DMS 273 treated with DMSO at 0.1 percent for 48 hours (cell line): ENCODE measurements around the gene DNAH10.

ENCODE experiments used
- DNase-seq: peaks from one replicate; lab custom pipeline; 2025; lab: John Stamatoyannopoulos, UW

The DNAH10 gene

GRCh38 chr12:123846340-123846739, 84.2 kb downstream of the DNAH10 start:
- DNase-seq, result no peak

- no peak for DNase-seq
Observed at GRCh38 chr12:123847019-123847418, 84.9 kb downstream of the DNAH10 start.

GRCh38 chr12:123847876-123848275, 85.8 kb downstream of the DNAH10 start:
- no peak for DNase-seq

- DNase-seq, result no peak
Observed at GRCh38 chr12:123849517-123849916, 87.4 kb downstream of the DNAH10 start.

- DNase-seq, result no peak
Observed at GRCh38 chr12:123850246-123851134, 88.4 kb downstream of the DNAH10 start.

- no peak for DNase-seq
Observed at GRCh38 chr12:123853396-123854070, 91.4 kb downstream of the DNAH10 start.

- no peak for DNase-seq
Observed at GRCh38 chr12:123854232-123854631, 92.1 kb downstream of the DNAH10 start.

- DNase-seq, result no peak
Observed at GRCh38 chr12:123854918-123855317, 92.8 kb downstream of the DNAH10 start.

GRCh38 chr12:123856681-123857080, 94.6 kb downstream of the DNAH10 start:
- no peak for DNase-seq

- no peak for DNase-seq
Observed at GRCh38 chr12:123858176-123858575, 96.1 kb downstream of the DNAH10 start.

- no peak for DNase-seq
Observed at GRCh38 chr12:123859035-123859434, 96.9 kb downstream of the DNAH10 start.

- DNase-seq, result no peak
Observed at GRCh38 chr12:123860377-123860776, 98.3 kb downstream of the DNAH10 start.

- DNase-seq, result no peak
Observed at GRCh38 chr12:123861392-123861791, 99.3 kb downstream of the DNAH10 start.

- DNase-seq, result no peak
Observed at GRCh38 chr12:123867141-123867540, 105.0 kb downstream of the DNAH10 start.

- no peak for DNase-seq
Observed at GRCh38 chr12:123868791-123869190, 106.7 kb downstream of the DNAH10 start.

- DNase-seq, result no peak
Observed at GRCh38 chr12:123873793-123874192, 111.7 kb downstream of the DNAH10 start.

- no peak for DNase-seq
Observed at GRCh38 chr12:123877968-123878367, 115.9 kb downstream of the DNAH10 start.

- DNase-seq, result no peak
Observed at GRCh38 chr12:123879101-123879500, 117.0 kb downstream of the DNAH10 start.

- no peak for DNase-seq
Observed at GRCh38 chr12:123879691-123880090, 117.6 kb downstream of the DNAH10 start.

- no peak for DNase-seq
Observed at GRCh38 chr12:123882161-123882705, 120.1 kb downstream of the DNAH10 start.

GRCh38 chr12:123886258-123886657, 124.2 kb downstream of the DNAH10 start:
- no peak for DNase-seq

GRCh38 chr12:123886931-123887582, 125.0 kb downstream of the DNAH10 start:
- no peak for DNase-seq

- no peak for DNase-seq
Observed at GRCh38 chr12:123888989-123889388, 126.9 kb downstream of the DNAH10 start.
